ENCODE data around the gene ANXA6. TPM values are rescaled to one million over a fixed set of nuclear protein-coding genes. Genes with fewer than 3 reads are reported as not detected.

Gene ANXA6
- total and polyA plus RNA-seq, 2 donors from 2014 or later, result 107 to 183 TPM

DNA sequence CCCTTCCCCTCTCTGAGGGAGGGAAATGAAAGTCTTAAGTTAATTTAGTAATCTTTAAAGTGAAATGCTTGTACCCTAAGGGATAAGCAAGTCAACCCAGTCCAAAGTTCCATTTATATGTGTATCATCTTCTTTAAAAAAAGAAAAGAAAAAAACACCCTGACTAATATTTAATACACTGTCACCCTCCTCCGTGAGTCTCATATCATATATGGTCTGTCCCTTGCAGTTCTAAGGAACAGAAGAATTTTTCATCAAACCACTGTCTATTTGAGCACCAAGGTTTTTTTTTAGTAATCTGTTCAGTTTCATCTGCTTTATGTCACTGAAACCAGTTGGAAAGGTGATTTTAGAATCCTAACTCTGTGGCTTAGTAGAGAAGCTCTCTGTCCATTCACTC lies 92.0 kb downstream of the ANXA6 start:
- Histone ChIP-seq H3K9me3 (ENCODE audit: control insufficient read depth in 2 of 3, insufficient read depth in 1 of 3, low read length in 3 of 3) (no peaks in the 10 kb centered on the region), H3K4me1 (ENCODE audit: control insufficient read depth in 2 of 3, insufficient read depth in 2 of 3, low read depth in 1 of 3, low read length in 3 of 3) (peaks cover 0 to 83% (median 81%) of the 10 kb centered on the region in 3 donors), H3K4me3 (ENCODE audit: low read length in 3 of 3) (no peak overlapping the region), H3K27me3 (ENCODE audit: control insufficient read depth, insufficient read depth, low read length) (no peaks in the 10 kb centered on the region), H3K9ac (ENCODE audit: low read length in 3 of 3) (no peak overlapping the region), H3K36me3 (ENCODE audit: control insufficient read depth in 2 of 3, insufficient read depth in 3 of 3, low read length in 3 of 3) (peaks cover 0 to 48% (median 19%) of the 10 kb centered on the region in 3 donors), H3K27ac (ENCODE audit: low read depth in 2 of 2, low read length in 2 of 2) (peak overlapping the region in 1 of 2 donors; percentile 87)
- FAIRE-seq (no peak), DNase-seq (no peak)
- intact Hi-C loops (cut with DNase I), result no loop called here
- TF ChIP-seq, protein P1, sequence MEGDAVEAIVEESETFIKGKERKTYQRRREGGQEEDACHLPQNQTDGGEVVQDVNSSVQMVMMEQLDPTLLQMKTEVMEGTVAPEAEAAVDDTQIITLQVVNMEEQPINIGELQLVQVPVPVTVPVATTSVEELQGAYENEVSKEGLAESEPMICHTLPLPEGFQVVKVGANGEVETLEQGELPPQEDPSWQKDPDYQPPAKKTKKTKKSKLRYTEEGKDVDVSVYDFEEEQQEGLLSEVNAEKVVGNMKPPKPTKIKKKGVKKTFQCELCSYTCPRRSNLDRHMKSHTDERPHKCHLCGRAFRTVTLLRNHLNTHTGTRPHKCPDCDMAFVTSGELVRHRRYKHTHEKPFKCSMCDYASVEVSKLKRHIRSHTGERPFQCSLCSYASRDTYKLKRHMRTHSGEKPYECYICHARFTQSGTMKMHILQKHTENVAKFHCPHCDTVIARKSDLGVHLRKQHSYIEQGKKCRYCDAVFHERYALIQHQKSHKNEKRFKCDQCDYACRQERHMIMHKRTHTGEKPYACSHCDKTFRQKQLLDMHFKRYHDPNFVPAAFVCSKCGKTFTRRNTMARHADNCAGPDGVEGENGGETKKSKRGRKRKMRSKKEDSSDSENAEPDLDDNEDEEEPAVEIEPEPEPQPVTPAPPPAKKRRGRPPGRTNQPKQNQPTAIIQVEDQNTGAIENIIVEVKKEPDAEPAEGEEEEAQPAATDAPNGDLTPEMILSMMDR (IDR thresholded peaks at IDR 0.05; ENCODE audit: borderline replicate concordance, extremely low read depth, insufficient read depth), result no peak

DNA sequence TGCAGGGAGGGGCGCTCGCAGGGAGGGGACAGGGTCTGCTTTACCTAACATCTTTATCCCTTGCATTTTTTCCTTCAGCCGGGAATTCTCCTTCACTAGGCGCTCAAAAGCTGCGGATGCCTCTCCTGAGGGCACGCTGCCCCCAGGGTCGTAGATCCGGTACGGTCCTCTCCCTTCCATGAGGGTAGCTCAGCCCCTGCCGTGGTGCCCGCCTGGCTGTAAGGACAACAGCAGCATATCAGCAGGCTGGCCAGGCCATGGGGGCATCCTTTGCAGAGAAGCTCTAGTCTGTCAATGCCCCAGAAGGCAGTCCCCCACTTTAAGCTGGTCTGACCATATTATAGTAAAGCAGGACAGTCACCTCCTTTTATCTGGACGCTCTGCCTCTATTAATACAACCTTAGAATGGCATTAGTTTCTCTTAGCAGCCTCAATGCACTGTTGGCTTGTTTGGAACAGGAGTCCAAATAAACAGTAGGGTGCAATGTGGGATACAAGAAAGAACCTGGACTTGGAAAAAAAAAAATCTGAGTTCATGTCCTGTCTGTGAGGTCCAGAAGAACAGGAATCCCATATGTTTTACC lies 92.6 kb downstream of the ANXA6 start:
- TF ChIP-seq, protein P1 (IDR thresholded peaks at IDR 0.05; ENCODE audit: borderline replicate concordance, extremely low read depth, insufficient read depth), result no peak
- Histone ChIP-seq H3K27ac (ENCODE audit: low read depth in 2 of 2, low read length in 2 of 2) (peak overlapping the region in 1 of 2 donors; percentile 4), H3K27me3 (ENCODE audit: control insufficient read depth, insufficient read depth, low read length) (no peaks in the 10 kb centered on the region), H3K36me3 (ENCODE audit: control insufficient read depth in 2 of 3, insufficient read depth in 3 of 3, low read length in 3 of 3) (peaks cover 0 to 49% (median 20%) of the 10 kb centered on the region in 3 donors), H3K9me3 (ENCODE audit: control insufficient read depth in 2 of 3, insufficient read depth in 1 of 3, low read length in 3 of 3) (no peaks in the 10 kb centered on the region), H3K4me1 (ENCODE audit: control insufficient read depth in 2 of 3, insufficient read depth in 2 of 3, low read depth in 1 of 3, low read length in 3 of 3) (peaks cover 0 to 84% (median 83%) of the 10 kb centered on the region in 3 donors), H3K4me3 (ENCODE audit: low read length in 3 of 3) (no peak overlapping the region), H3K9ac (ENCODE audit: low read length in 3 of 3) (no peak overlapping the region)
- intact Hi-C loops (cut with DNase I), result loop anchor here (5.0 kb wide), 1 partner anchor 37 kb away; no protein-coding TSS in a partner anchor
- no peak for FAIRE-seq
- DNase-seq, result no peak

GRCh38 chr5:151063142-151063989 lies 94.2 kb downstream of the ANXA6 start:
- no peak for FAIRE-seq
- no peaks in the 10 kb centered on the region for H3K27me3 ChIP-seq (ENCODE audit: control insufficient read depth, insufficient read depth, low read length)

More at GRCh38 chr5:151063142-151063989, 94.2 kb downstream of the ANXA6 start:
- Histone ChIP-seq H3K4me1 (ENCODE audit: control insufficient read depth in 2 of 3, insufficient read depth in 2 of 3, low read depth in 1 of 3, low read length in 3 of 3) (peaks cover 0 to 80% (median 77%) of the 10 kb centered on the region in 3 donors), H3K36me3 (ENCODE audit: control insufficient read depth in 2 of 3, insufficient read depth in 3 of 3, low read length in 3 of 3) (peaks cover 0 to 54% (median 27%) of the 10 kb centered on the region in 3 donors), H3K9me3 (ENCODE audit: control insufficient read depth in 2 of 3, insufficient read depth in 1 of 3, low read length in 3 of 3) (no peaks in the 10 kb centered on the region), H3K27ac (ENCODE audit: low read depth in 2 of 2, low read length in 2 of 2) (peak overlapping the region; percentile 73 to 82), H3K4me3 (ENCODE audit: low read length in 3 of 3) (no peak overlapping the region), H3K9ac (ENCODE audit: low read length in 3 of 3) (peak overlapping the region in 1 of 3 donors; percentile 4)
- TF ChIP-seq, protein P1 (IDR thresholded peaks at IDR 0.05; ENCODE audit: borderline replicate concordance, extremely low read depth, insufficient read depth), result no peak
- DNase-seq, result no peak
- intact Hi-C loops (cut with DNase I), result loop anchor here (5.0 kb wide), 1 partner anchor 39 kb away; no protein-coding TSS in a partner anchor

All from kidney (tissue), 14 donors.